Neural progenitor cell (in vitro differentiated cells): ENCODE data around the gene DTNB. TPM values are rescaled to one million over a fixed set of nuclear protein-coding genes. Genes with fewer than 3 reads are reported as not detected.
"Not testable (repeated sequence)": the region's sequence is repeated elsewhere in the genome, so short reads cannot be mapped to it uniquely, and the experiment has no call there.

ENCODE experiments used
- DNase-seq: peaks from one replicate; pipeline ENCODE4 v3.0.0-alpha.2; 2016; ENCODE audit warnings: low spot score
- H2AFZ ChIP-seq: fragments of 200-600 bp; sonication (generic); replicated peaks from 2 replicates; pipeline ENCODE4 v1.6.1; 2016; ENCODE audit warnings: antibody characterized with exemption
- H3F3A ChIP-seq: fragments of 200-600 bp; sonication (generic); 2 replicates; pipeline ENCODE4 v1.6.1; 2016; ENCODE audit warnings: antibody characterized with exemption, low read depth
- H3K27ac ChIP-seq: fragments of 200-600 bp; sonication (generic); 2 replicates; pipeline ENCODE4 v1.5.1; 2016; ENCODE audit warnings: mild to moderate bottlenecking
- H3K27me3 ChIP-seq: fragments of 200-600 bp; sonication (generic); 2 replicates; pipeline ENCODE4 v1.6.1; 2016; ENCODE audit warnings: mild to moderate bottlenecking, moderate library complexity
- H3K36me3 ChIP-seq: fragments of 200-600 bp; sonication (generic); 2 replicates; pipeline ENCODE4 v1.5.1; 2016
- H3K4me1 ChIP-seq: fragments of 200-600 bp; sonication (generic); 2 replicates; pipeline ENCODE4 v1.6.1; 2016; ENCODE audit warnings: mixed run types
- H3K4me2 ChIP-seq: fragments of 200-600 bp; sonication (generic); 2 replicates; pipeline ENCODE4 v1.6.1; 2016
- H3K4me3 ChIP-seq: fragments of 200-600 bp; sonication (generic); 2 replicates; pipeline ENCODE4 v1.5.1; 2016
- H3K79me2 ChIP-seq: fragments of 200-600 bp; sonication (generic); 2 replicates; pipeline ENCODE4 v1.6.1; 2016; ENCODE audit warnings: low read depth
- H3K9ac ChIP-seq: fragments of 200-600 bp; sonication (generic); 2 replicates; pipeline ENCODE4 v1.6.1; 2016
- H3K9me3 ChIP-seq: fragments of 200-600 bp; sonication (generic); 2 replicates; pipeline ENCODE4 v1.5.1; 2016; ENCODE audit warnings: low read depth
- H4K20me1 ChIP-seq: fragments of 200-600 bp; sonication (generic); 2 replicates; pipeline ENCODE4 v1.6.1; 2016; ENCODE audit warnings: low read depth
- H3K27ac Mint-ChIP-seq: 3 replicates; pipeline ENCODE4 v1.8.0; 2021; ENCODE audit warnings: mixed read lengths
- H3K27me3 Mint-ChIP-seq: 2 replicates; pipeline ENCODE4 v1.8.0; 2022; ENCODE audit warnings: low read depth, mild to moderate bottlenecking, inconsistent platforms, moderate library complexity, mixed read lengths; ENCODE audit not compliant: insufficient read depth
- H3K36me3 Mint-ChIP-seq: 3 replicates; pipeline ENCODE4 v1.8.0; 2021; ENCODE audit warnings: mixed read lengths
- H3K4me1 Mint-ChIP-seq: 3 replicates; pipeline ENCODE4 v1.8.0; 2021; ENCODE audit warnings: mixed read lengths
- H3K4me3 Mint-ChIP-seq: 3 replicates; pipeline ENCODE4 v1.8.0; 2021; ENCODE audit warnings: mild to moderate bottlenecking, moderate library complexity, mixed read lengths
- H3K9me3 Mint-ChIP-seq: 3 replicates; pipeline ENCODE4 v1.8.0; 2020; ENCODE audit warnings: mixed read lengths
- EZH2 ChIP-seq: fragments of 200-600 bp; sonication (generic); IDR thresholded peaks from 2 replicates; pipeline ENCODE4 v1.6.1; 2017; ENCODE audit warnings: antibody characterized with exemption, mild to moderate bottlenecking, moderate library complexity
- EZH2phosphoT487 ChIP-seq: fragments of 200-600 bp; sonication (generic); IDR thresholded peaks from 2 replicates; pipeline ENCODE4 v1.6.1; 2017; ENCODE audit warnings: antibody characterized with exemption
- total RNA-seq: library from RNA; depleted of rRNA; stranded (reverse); fragments of >200 nt; gene quantifications from 2 replicates; pipeline ENCODE4 v1.2.3, GENCODE V29; 2015; ENCODE audit warnings: low replicate concordance
- TF ChIP-seq, protein P1 (sequence below): fragments of 200-600 bp; sonication (generic); IDR thresholded peaks from 2 replicates; pipeline ENCODE4 v1.5.1; 2017; ENCODE audit warnings: antibody characterized with exemption, mild to moderate bottlenecking

The DTNB gene
- total RNA-seq, 1 donor from 2014 or later, result 27.1 TPM

- H3K27ac Mint-ChIP-seq, result no peak overlapping the region
- no peaks in the 10 kb centered on the region for H3K9me3 ChIP-seq
- H3K27me3 ChIP-seq, result no peaks in the 10 kb centered on the region
- H3K9ac ChIP-seq, result no peak overlapping the region
- no peaks in the 10 kb centered on the region for H3K36me3 ChIP-seq
- TF ChIP-seq, protein P1, sequence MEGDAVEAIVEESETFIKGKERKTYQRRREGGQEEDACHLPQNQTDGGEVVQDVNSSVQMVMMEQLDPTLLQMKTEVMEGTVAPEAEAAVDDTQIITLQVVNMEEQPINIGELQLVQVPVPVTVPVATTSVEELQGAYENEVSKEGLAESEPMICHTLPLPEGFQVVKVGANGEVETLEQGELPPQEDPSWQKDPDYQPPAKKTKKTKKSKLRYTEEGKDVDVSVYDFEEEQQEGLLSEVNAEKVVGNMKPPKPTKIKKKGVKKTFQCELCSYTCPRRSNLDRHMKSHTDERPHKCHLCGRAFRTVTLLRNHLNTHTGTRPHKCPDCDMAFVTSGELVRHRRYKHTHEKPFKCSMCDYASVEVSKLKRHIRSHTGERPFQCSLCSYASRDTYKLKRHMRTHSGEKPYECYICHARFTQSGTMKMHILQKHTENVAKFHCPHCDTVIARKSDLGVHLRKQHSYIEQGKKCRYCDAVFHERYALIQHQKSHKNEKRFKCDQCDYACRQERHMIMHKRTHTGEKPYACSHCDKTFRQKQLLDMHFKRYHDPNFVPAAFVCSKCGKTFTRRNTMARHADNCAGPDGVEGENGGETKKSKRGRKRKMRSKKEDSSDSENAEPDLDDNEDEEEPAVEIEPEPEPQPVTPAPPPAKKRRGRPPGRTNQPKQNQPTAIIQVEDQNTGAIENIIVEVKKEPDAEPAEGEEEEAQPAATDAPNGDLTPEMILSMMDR, result no peak
- no peaks in the 10 kb centered on the region for H4K20me1 ChIP-seq
- peaks cover 9% of the 10 kb centered on the region for H3K4me1 ChIP-seq
- H3K4me2 ChIP-seq, result no peak overlapping the region
- DNase-seq, result no peak
- H3K4me1 Mint-ChIP-seq, result peaks cover 12% of the 10 kb centered on the region
- no peak overlapping the region for H3K4me3 ChIP-seq
- H3K4me3 Mint-ChIP-seq, result no peak overlapping the region
- no peaks in the 10 kb centered on the region for H3F3A ChIP-seq
- H3K36me3 Mint-ChIP-seq, result no peaks in the 10 kb centered on the region
- H3K27me3 Mint-ChIP-seq, result peaks cover 8% of the 10 kb centered on the region
- no peak overlapping the region for H3K27ac ChIP-seq
- no peak overlapping the region for H2AFZ ChIP-seq
- H3K9me3 Mint-ChIP-seq, result peaks cover 2% of the 10 kb centered on the region
- no peaks in the 10 kb centered on the region for H3K79me2 ChIP-seq
Measured at GRCh38 chr2:25710750-25711149, 37.4 kb upstream of the DTNB start.

- TF ChIP-seq EZH2 (no peak), EZH2phosphoT487 (no peak)
- TF ChIP-seq, protein P1, result no peak
- no peaks in the 10 kb centered on the region for H3K36me3 Mint-ChIP-seq
- H3K9me3 ChIP-seq, result no peaks in the 10 kb centered on the region
- H3K27ac ChIP-seq, result no peak overlapping the region
- H3K4me3 Mint-ChIP-seq, result no peak overlapping the region
- H3K27me3 Mint-ChIP-seq, result peaks cover 5% of the 10 kb centered on the region
- H3K27ac Mint-ChIP-seq, result no peak overlapping the region
- H3K9ac ChIP-seq, result no peak overlapping the region
- H3K4me2 ChIP-seq, result no peak overlapping the region
- no peaks in the 10 kb centered on the region for H4K20me1 ChIP-seq
- no peak for DNase-seq
- peaks cover 9% of the 10 kb centered on the region for H3K4me1 ChIP-seq
- H3K27me3 ChIP-seq, result no peaks in the 10 kb centered on the region
- no peak overlapping the region for H3K4me3 ChIP-seq
- peaks cover 12% of the 10 kb centered on the region for H3K4me1 Mint-ChIP-seq
- no peaks in the 10 kb centered on the region for H3F3A ChIP-seq
- H3K9me3 Mint-ChIP-seq, result peaks cover 5% of the 10 kb centered on the region
- H3K36me3 ChIP-seq, result no peaks in the 10 kb centered on the region
- H3K79me2 ChIP-seq, result no peaks in the 10 kb centered on the region
- H2AFZ ChIP-seq, result no peak overlapping the region
Measured at GRCh38 chr2:25709349-25709748, 36.0 kb upstream of the DTNB start.

GRCh38 chr2:25707927-25708590 is 34.7 kb upstream of the DTNB start:
- Mint-ChIP-seq H3K27ac (peak overlapping the region; percentile 36), H3K27me3 (peaks cover 5% of the 10 kb centered on the region), H3K4me3 (no peak overlapping the region), H3K4me1 (peaks cover 12% of the 10 kb centered on the region), H3K36me3 (no peaks in the 10 kb centered on the region), H3K9me3 (peaks cover 5% of the 10 kb centered on the region)
- no peak for DNase-seq
- no peaks in the 10 kb centered on the region for H3K36me3 ChIP-seq
- H3K4me1 ChIP-seq, result peaks cover 9% of the 10 kb centered on the region
- H2AFZ ChIP-seq, result peak overlapping the region; percentile 52
- no peaks in the 10 kb centered on the region for H3K79me2 ChIP-seq
- no peak overlapping the region for H3K4me3 ChIP-seq
- no peaks in the 10 kb centered on the region for H3K9me3 ChIP-seq
- no peak overlapping the region for H3K9ac ChIP-seq
- H3K4me2 ChIP-seq, result no peak overlapping the region
- H3F3A ChIP-seq, result no peaks in the 10 kb centered on the region
- H3K27ac ChIP-seq, result no peak overlapping the region
- H3K27me3 ChIP-seq, result no peaks in the 10 kb centered on the region
- H4K20me1 ChIP-seq, result no peaks in the 10 kb centered on the region
- TF ChIP-seq EZH2phosphoT487 (no peak), EZH2 (no peak)
- TF ChIP-seq, protein P1, result no peak

- not testable (repeated sequence) for H3K9me3 Mint-ChIP-seq, H3K27ac Mint-ChIP-seq, H3K4me1 ChIP-seq, H3F3A ChIP-seq, H4K20me1 ChIP-seq, H2AFZ ChIP-seq, H3K4me1 Mint-ChIP-seq, H3K27me3 Mint-ChIP-seq, H3K9me3 ChIP-seq, H3K36me3 ChIP-seq, H3K4me2 ChIP-seq, H3K27me3 ChIP-seq, H3K36me3 Mint-ChIP-seq, DNase-seq, H3K9ac ChIP-seq, H3K27ac ChIP-seq, H3K4me3 Mint-ChIP-seq, H3K4me3 ChIP-seq, H3K79me2 ChIP-seq
Measured at GRCh38 chr2:25705575-25705974, 32.2 kb upstream of the DTNB start.
